ENCODE measurements around the gene PLBD2. TPM values are rescaled to one million over a fixed set of nuclear protein-coding genes. Genes with fewer than 3 reads are reported as not detected.

PLBD2 gene
- total RNA-seq, 1 donor from 2014 or later, result 54.3 TPM

- H3K27me3 ChIP-seq (ENCODE audit: control insufficient read depth, insufficient read depth, low read length), result no peaks in the 10 kb centered on the region
- no peaks in the 10 kb centered on the region for H3K36me3 ChIP-seq (ENCODE audit: control insufficient read depth, insufficient read depth, low read length)
- no peak overlapping the region for H3K4me3 ChIP-seq (ENCODE audit: low read depth, low read length)
- TF ChIP-seq, protein P1, sequence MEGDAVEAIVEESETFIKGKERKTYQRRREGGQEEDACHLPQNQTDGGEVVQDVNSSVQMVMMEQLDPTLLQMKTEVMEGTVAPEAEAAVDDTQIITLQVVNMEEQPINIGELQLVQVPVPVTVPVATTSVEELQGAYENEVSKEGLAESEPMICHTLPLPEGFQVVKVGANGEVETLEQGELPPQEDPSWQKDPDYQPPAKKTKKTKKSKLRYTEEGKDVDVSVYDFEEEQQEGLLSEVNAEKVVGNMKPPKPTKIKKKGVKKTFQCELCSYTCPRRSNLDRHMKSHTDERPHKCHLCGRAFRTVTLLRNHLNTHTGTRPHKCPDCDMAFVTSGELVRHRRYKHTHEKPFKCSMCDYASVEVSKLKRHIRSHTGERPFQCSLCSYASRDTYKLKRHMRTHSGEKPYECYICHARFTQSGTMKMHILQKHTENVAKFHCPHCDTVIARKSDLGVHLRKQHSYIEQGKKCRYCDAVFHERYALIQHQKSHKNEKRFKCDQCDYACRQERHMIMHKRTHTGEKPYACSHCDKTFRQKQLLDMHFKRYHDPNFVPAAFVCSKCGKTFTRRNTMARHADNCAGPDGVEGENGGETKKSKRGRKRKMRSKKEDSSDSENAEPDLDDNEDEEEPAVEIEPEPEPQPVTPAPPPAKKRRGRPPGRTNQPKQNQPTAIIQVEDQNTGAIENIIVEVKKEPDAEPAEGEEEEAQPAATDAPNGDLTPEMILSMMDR (IDR thresholded peaks at IDR 0.05; ENCODE audit: insufficient read depth, low read length, poor library complexity, severe bottlenecking), result no peak
- DNase-seq (ENCODE audit: low read depth), result no peak
These were observed 11.1 kb downstream of the PLBD2 start for GRCh38 chr12:113369391-113369985.

DNA sequence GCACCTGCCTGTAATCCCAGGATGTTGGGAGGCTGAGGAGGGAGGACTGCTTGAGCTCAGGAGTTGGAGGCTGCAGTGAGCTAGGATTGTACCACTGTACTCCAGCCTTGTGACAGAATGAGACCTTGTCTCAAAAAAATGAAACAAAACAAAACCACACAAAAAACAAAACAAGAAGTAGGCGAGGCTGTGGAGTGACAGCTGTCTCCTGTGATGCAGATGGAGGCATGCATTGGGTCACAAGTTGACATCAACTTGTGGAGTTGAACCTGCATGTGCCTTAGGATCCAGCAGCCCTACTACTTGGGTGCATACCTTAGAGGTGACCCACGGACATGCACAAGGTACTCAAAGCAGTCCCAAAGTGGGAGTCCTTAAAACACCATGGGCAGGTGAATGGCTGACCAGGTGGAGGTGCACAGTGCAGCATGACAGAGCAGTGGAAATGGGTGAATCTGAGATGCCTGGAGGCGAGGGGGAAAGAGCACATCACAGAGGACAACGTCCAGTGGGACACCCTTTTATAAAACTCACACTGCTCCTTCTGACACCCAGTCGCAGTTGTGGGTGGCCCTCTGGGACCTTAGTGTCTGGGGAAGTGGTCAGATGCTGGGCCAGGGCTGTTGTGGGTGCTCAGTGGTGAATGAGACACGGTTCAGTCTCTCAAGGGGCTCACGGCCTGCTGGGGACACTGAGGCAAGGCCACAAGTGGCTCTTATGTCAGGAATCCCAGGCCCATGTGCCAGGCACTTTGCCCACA lies 12.7 kb downstream of the PLBD2 start:
- Histone ChIP-seq H3K27me3 (ENCODE audit: control insufficient read depth, insufficient read depth, low read length) (no peaks in the 10 kb centered on the region), H3K4me3 (ENCODE audit: low read depth, low read length) (no peak overlapping the region), H3K36me3 (ENCODE audit: control insufficient read depth, insufficient read depth, low read length) (no peaks in the 10 kb centered on the region)
- TF ChIP-seq, protein P1 (IDR thresholded peaks at IDR 0.05; ENCODE audit: insufficient read depth, low read length, poor library complexity, severe bottlenecking), result no peak
- DNase-seq (ENCODE audit: low read depth), result no peak

DNA sequence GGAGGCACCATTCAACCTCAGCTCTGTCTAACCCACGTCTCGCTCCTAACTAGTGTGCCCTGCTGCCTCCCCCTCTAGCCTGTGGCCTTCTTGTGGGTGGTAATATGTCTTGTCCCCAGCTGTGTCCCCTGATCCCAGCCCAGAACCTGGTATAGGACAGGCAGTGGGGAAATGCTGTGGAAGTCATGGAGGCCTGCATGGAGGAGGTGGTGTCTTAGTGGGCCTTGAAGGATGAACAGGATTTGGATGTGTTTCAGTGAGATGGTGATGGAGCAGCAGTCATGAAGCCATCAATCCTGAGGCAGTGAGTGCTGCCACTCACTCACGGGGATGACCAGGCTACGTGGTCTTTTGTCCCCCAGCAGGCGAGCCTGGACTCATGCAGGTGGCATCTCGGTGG lies 13.4 kb downstream of the PLBD2 start:
- DNase-seq (ENCODE audit: low read depth), result no peak
- Histone ChIP-seq H3K27me3 (ENCODE audit: control insufficient read depth, insufficient read depth, low read length) (no peaks in the 10 kb centered on the region), H3K36me3 (ENCODE audit: control insufficient read depth, insufficient read depth, low read length) (no peaks in the 10 kb centered on the region), H3K4me3 (ENCODE audit: low read depth, low read length) (no peak overlapping the region)
- TF ChIP-seq, protein P1 (IDR thresholded peaks at IDR 0.05; ENCODE audit: insufficient read depth, low read length, poor library complexity, severe bottlenecking), result no peak

- TF ChIP-seq, protein P1 (IDR thresholded peaks at IDR 0.05; ENCODE audit: insufficient read depth, low read length, poor library complexity, severe bottlenecking), result no peak
- Histone ChIP-seq H3K36me3 (ENCODE audit: control insufficient read depth, insufficient read depth, low read length) (no peaks in the 10 kb centered on the region), H3K4me3 (ENCODE audit: low read depth, low read length) (no peak overlapping the region), H3K27me3 (ENCODE audit: control insufficient read depth, insufficient read depth, low read length) (no peaks in the 10 kb centered on the region)
- no peak for DNase-seq (ENCODE audit: low read depth)
These were observed 14.0 kb downstream of the PLBD2 start for GRCh38 chr12:113372371-113372770.

- no peak overlapping the region for H3K4me3 ChIP-seq (ENCODE audit: low read depth, low read length)
- no peaks in the 10 kb centered on the region for H3K27me3 ChIP-seq (ENCODE audit: control insufficient read depth, insufficient read depth, low read length)
- TF ChIP-seq, protein P1 (IDR thresholded peaks at IDR 0.05; ENCODE audit: insufficient read depth, low read length, poor library complexity, severe bottlenecking), result no peak
- no peak for DNase-seq (ENCODE audit: low read depth)
- no peaks in the 10 kb centered on the region for H3K36me3 ChIP-seq (ENCODE audit: control insufficient read depth, insufficient read depth, low read length)
These were observed 15.1 kb downstream of the PLBD2 start for GRCh38 chr12:113373440-113373839.
